IMR-90 (cell line): ENCODE data around the gene LRRTM4.

Experiments used
- CEBPB ChIP-seq: IDR thresholded peaks from 2 replicates; pipeline ENCODE4 v1.6.1; 2012; ENCODE audit warnings: low read depth, low read length, improper control_type of control experiment
- CHD1 ChIP-seq: IDR thresholded peaks from 2 replicates; pipeline ENCODE4 v1.6.1; 2012; ENCODE audit warnings: low read depth, low read length, improper control_type of control experiment
- MAZ ChIP-seq: IDR thresholded peaks from 2 replicates; pipeline ENCODE4 v1.6.1; 2012; ENCODE audit warnings: low read depth, mild to moderate bottlenecking, low read length, improper control_type of control experiment, moderate library complexity, borderline replicate concordance
- NFE2L2 ChIP-seq: fragments of 150-350 bp; IDR thresholded peaks from 2 replicates; pipeline ENCODE4 v1.6.1; 2016; ENCODE audit warnings: low read depth, mild to moderate bottlenecking, low read length
- POLR2A ChIP-seq: IDR thresholded peaks from 2 replicates; pipeline ENCODE4 v1.6.1; 2012; ENCODE audit warnings: mild to moderate bottlenecking, low read depth, low read length
- RAD21 ChIP-seq: IDR thresholded peaks from 2 replicates; pipeline ENCODE4 v1.6.1; 2012; ENCODE audit warnings: low read length, improper control_type of control experiment
- TF ChIP-seq, protein P1 (sequence below): conservative IDR thresholded peaks from 2 replicates; pipeline ENCODE4 v1.5.1; 2012; ENCODE audit warnings: mild to moderate bottlenecking, low read depth, low read length, improper control_type of control experiment

DNA sequence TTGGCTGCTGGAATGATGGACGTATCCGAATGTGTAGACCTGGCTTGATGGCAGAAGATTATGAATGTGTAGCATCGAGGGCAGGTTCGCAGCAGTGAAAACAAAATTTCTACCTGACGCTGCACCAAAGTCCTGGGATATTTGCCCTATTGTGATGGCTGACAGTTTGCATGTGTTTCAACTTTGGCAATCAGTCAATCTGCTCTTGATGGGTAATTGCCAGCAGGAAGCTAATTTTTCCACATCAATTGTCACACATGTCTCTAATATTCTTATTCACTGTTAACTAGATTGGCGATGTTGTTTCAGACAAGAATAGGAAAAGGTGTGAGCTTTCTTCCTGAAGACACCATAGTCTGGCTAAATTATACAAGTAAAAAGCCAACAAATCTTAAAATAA is 821.3 kb downstream of the LRRTM4 start:
- TF ChIP-seq NFE2L2 (no peak), CEBPB (no peak), CHD1 (no peak), RAD21 (no peak), MAZ (no peak), POLR2A (no peak)
- TF ChIP-seq, protein P1, sequence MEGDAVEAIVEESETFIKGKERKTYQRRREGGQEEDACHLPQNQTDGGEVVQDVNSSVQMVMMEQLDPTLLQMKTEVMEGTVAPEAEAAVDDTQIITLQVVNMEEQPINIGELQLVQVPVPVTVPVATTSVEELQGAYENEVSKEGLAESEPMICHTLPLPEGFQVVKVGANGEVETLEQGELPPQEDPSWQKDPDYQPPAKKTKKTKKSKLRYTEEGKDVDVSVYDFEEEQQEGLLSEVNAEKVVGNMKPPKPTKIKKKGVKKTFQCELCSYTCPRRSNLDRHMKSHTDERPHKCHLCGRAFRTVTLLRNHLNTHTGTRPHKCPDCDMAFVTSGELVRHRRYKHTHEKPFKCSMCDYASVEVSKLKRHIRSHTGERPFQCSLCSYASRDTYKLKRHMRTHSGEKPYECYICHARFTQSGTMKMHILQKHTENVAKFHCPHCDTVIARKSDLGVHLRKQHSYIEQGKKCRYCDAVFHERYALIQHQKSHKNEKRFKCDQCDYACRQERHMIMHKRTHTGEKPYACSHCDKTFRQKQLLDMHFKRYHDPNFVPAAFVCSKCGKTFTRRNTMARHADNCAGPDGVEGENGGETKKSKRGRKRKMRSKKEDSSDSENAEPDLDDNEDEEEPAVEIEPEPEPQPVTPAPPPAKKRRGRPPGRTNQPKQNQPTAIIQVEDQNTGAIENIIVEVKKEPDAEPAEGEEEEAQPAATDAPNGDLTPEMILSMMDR = no peak
